HG02763 (cell line): Measurements from ENCODE around the gene MED8.

Experiments used
- ATAC-seq: cut with Tn5 transposase; IDR thresholded peaks from one replicate; pipeline ENCODE4 v1.9.1; 2021; ENCODE audit warnings: mild to moderate bottlenecking, moderate library complexity; ENCODE audit not compliant: unreplicated experiment

MED8 gene

GRCh38 chr1:43389326-43390313 is at the start of gene MED8, which contains the start of gene SZT2:
Gene MED8, minus strand, starts transcription at chr1:43389800. Its CDS starts 36 bp downstream, at chr1:43389764.
Gene SZT2, plus strand, starts transcription at chr1:43389899. Its CDS starts 70 bp downstream, at chr1:43389969.
- peak; percentile 87 for ATAC-seq

GRCh38 chr1:43438953-43439581 is 49.5 kb upstream of the MED8 start:
- no peak for ATAC-seq

GRCh38 chr1:43438576-43438952 is 49.0 kb upstream of the MED8 start:
- ATAC-seq: no peak

GRCh38 chr1:43438006-43438405 is 48.4 kb upstream of the MED8 start:
- ATAC-seq: no peak

- no peak for ATAC-seq
Measured at GRCh38 chr1:43437031-43437973, 47.7 kb upstream of the MED8 start.

GRCh38 chr1:43436371-43436770 is 46.8 kb upstream of the MED8 start:
- no peak for ATAC-seq

- no peak for ATAC-seq
Measured at GRCh38 chr1:43435146-43436145, 45.8 kb upstream of the MED8 start.

GRCh38 chr1:43434256-43434655 is 44.7 kb upstream of the MED8 start:
- ATAC-seq: no peak

GRCh38 chr1:43432907-43433306 is 43.3 kb upstream of the MED8 start:
- no peak for ATAC-seq

- ATAC-seq: no peak
Measured at GRCh38 chr1:43432171-43432860, 42.7 kb upstream of the MED8 start.

- no peak for ATAC-seq
Measured at GRCh38 chr1:43431676-43432075, 42.1 kb upstream of the MED8 start.

- no peak for ATAC-seq
Measured at GRCh38 chr1:43430831-43431230, 41.2 kb upstream of the MED8 start.

- no peak for ATAC-seq
Measured at GRCh38 chr1:43427941-43428340, 38.3 kb upstream of the MED8 start.

GRCh38 chr1:43427524-43427923 is 37.9 kb upstream of the MED8 start:
- no peak for ATAC-seq

- ATAC-seq: no peak
Measured at GRCh38 chr1:43426221-43426620, 36.6 kb upstream of the MED8 start.

GRCh38 chr1:43425045-43425444 is 35.4 kb upstream of the MED8 start:
- no peak for ATAC-seq

GRCh38 chr1:43423672-43424550 is 34.3 kb upstream of the MED8 start:
- no peak for ATAC-seq

- no peak for ATAC-seq
Measured at GRCh38 chr1:43422995-43423671, 33.5 kb upstream of the MED8 start.
